OCI-LY7 (cell line): ENCODE results near the gene ATXN10. TPM values are rescaled to one million over a fixed set of nuclear protein-coding genes. Genes with fewer than 3 reads are reported as not detected.

Source experiments
- BruUV-seq: library from RNA; stranded (reverse); fragments of 400-500 nt; replicated peaks from 2 replicates; lab custom pipeline; 2021; lab: Mats Ljungman, UMichigan
- CTCF ChIA-PET: fragments of 300-600 bp; sonication (Branson Sonifier 250); formaldehyde crosslinking; loops from one replicate; lab custom pipeline; 2022; ENCODE audit warnings: antibody characterized with exemption; ENCODE audit not compliant: unreplicated experiment; lab: Charles Lee
- POLR2A ChIA-PET: fragments of 300-600 bp; sonication (Branson Sonifier 250); formaldehyde crosslinking; loops from one replicate; lab custom pipeline; 2022; ENCODE audit warnings: antibody characterized with exemption; lab: Charles Lee
- DNase-seq: peaks from one replicate; pipeline ENCODE4 v3.0.0-alpha.2; 2015; ENCODE audit warnings: low spot score
- H2AFZ ChIP-seq: fragments of 200-600 bp; sonication (generic), shearing (Covaris generic); 2 replicates; pipeline ENCODE4 v1.6.1; 2014; ENCODE audit warnings: mild to moderate bottlenecking, antibody characterized with exemption, low read length, moderate library complexity
- H3K27ac ChIP-seq: fragments of 200-600 bp; sonication (generic); 2 replicates; pipeline ENCODE4 v1.5.1; 2014; ENCODE audit warnings: mixed run types, low read depth, mild to moderate bottlenecking, moderate library complexity, low read length, inconsistent platforms; ENCODE audit not compliant: poor library complexity, severe bottlenecking
- H3K36me3 ChIP-seq: fragments of 200-600 bp; sonication (generic); 2 replicates; pipeline ENCODE4 v1.6.1; 2014; ENCODE audit warnings: mild to moderate bottlenecking, antibody characterized with exemption, low read length, moderate library complexity, mixed read lengths; ENCODE audit not compliant: insufficient read depth
- H3K4me1 ChIP-seq: fragments of 200-600 bp; sonication (generic); 2 replicates; pipeline ENCODE4 v1.5.1; 2014; ENCODE audit warnings: mild to moderate bottlenecking, low read length; ENCODE audit not compliant: insufficient read depth, poor library complexity, severe bottlenecking
- H3K4me2 ChIP-seq: fragments of 200-600 bp; sonication (generic); 2 replicates; pipeline ENCODE4 v1.6.1; 2014; ENCODE audit warnings: mild to moderate bottlenecking, low read length
- H3K4me3 ChIP-seq: fragments of 200-600 bp; sonication (generic); 2 replicates; pipeline ENCODE4 v1.5.1; 2014; ENCODE audit warnings: mild to moderate bottlenecking, low read depth, low read length; ENCODE audit not compliant: poor library complexity, severe bottlenecking
- H3K79me2 ChIP-seq: fragments of 200-600 bp; sonication (generic); 2 replicates; pipeline ENCODE4 v1.6.1; 2016; ENCODE audit warnings: low read depth, mild to moderate bottlenecking, low read length, moderate library complexity, mixed read lengths; ENCODE audit not compliant: insufficient read depth
- H3K9me2 ChIP-seq: fragments of 200-600 bp; sonication (generic); 2 replicates; pipeline ENCODE4 v1.6.1; 2016; ENCODE audit warnings: mild to moderate bottlenecking, low read length, mixed read lengths; ENCODE audit not compliant: insufficient read depth
- H3K9me3 ChIP-seq: fragments of 200-600 bp; sonication (generic); 2 replicates; pipeline ENCODE4 v1.6.1; 2014; ENCODE audit warnings: mild to moderate bottlenecking, mixed run types, low read length, mixed read lengths
- H4K20me1 ChIP-seq: fragments of 200-600 bp; sonication (generic); 2 replicates; pipeline ENCODE4 v1.6.1; 2014; ENCODE audit warnings: mild to moderate bottlenecking, antibody characterized with exemption, low read length, moderate library complexity, mixed read lengths; ENCODE audit not compliant: insufficient read depth
- EZH2phosphoT487 ChIP-seq: fragments of 200-600 bp; sonication (generic); IDR thresholded peaks from 2 replicates; pipeline ENCODE4 v1.6.1; 2018; ENCODE audit warnings: low read depth, borderline replicate concordance, mild to moderate bottlenecking, mixed run types, antibody characterized with exemption, low read length, moderate library complexity, mixed read lengths
- intact Hi-C: fragments of 100-400 bp; cut with micrococcal nuclease; formaldehyde crosslinking; loops from one replicate; pipeline ENCODE4 v1.10.0; 2022; ENCODE audit not compliant: unreplicated experiment
- total RNA-seq, 2 experiments: library from RNA; depleted of rRNA in 1 of 2; stranded (reverse); fragments of >200 nt in 1 of 2; shearing (Covaris generic) in 1 of 2; gene quantifications; 2 replicates each; pipeline ENCODE4 v1.2.3, GENCODE V29; 2014 to 2022
- TF ChIP-seq, protein P1 (sequence below): fragments of 200-600 bp; sonication (generic); conservative IDR thresholded peaks from 2 replicates; pipeline ENCODE4 v1.5.1; 2014; ENCODE audit warnings: mild to moderate bottlenecking, antibody characterized with exemption, low read length, moderate library complexity, mixed read lengths

Gene ATXN10
- total RNA-seq, 2 experiments from 2014 or later: 66.1 to 197 TPM

DNA sequence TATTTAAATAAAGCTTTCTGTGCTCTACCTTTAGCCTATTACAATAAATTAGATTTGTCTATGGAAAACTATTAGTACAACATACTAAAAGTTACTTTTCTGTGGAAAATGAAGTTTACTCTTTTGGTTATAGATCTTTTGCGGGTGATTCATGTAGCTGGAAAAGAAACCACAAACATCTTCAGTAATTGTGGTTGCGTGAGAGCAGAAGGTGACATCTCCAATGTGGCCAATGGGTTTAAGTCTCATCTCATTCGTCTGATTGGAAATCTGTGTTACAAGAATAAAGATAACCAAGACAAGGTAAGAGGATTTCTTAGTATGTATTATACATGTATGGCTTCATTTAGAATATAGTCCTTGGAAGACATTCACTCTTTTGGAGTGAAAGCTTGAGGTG is 68.6 kb downstream of the ATXN10 start:
- no peaks in the 10 kb centered on the region for H4K20me1 ChIP-seq
- no TSS peak for BruUV-seq
- no peak overlapping the region for H3K4me3 ChIP-seq
- no peaks in the 10 kb centered on the region for H3K9me2 ChIP-seq
- no peak for DNase-seq
- H3K36me3 ChIP-seq: peaks cover 100% of the 10 kb centered on the region
- H3K4me1 ChIP-seq: no peaks in the 10 kb centered on the region
- H3K27ac ChIP-seq: no peak overlapping the region
- H3K9me3 ChIP-seq: no peaks in the 10 kb centered on the region
- H3K79me2 ChIP-seq: 0 out of 2 replicates have a peak, but pooled peaks cover under 1% of the 10 kb centered on the region
- no peak overlapping the region for H2AFZ ChIP-seq
- H3K4me2 ChIP-seq: no peak overlapping the region
- POLR2A ChIA-PET: interaction anchor here (0.6 to 0.9 kb wide), 3 partner anchors 8 to 24 kb away, joined by 3 to 4 read pairs (median 3); no protein-coding TSS in a partner anchor
- intact Hi-C loops: no loop called here
- CTCF ChIA-PET: no interaction called here
- no peak for TF ChIP-seq EZH2phosphoT487

DNA sequence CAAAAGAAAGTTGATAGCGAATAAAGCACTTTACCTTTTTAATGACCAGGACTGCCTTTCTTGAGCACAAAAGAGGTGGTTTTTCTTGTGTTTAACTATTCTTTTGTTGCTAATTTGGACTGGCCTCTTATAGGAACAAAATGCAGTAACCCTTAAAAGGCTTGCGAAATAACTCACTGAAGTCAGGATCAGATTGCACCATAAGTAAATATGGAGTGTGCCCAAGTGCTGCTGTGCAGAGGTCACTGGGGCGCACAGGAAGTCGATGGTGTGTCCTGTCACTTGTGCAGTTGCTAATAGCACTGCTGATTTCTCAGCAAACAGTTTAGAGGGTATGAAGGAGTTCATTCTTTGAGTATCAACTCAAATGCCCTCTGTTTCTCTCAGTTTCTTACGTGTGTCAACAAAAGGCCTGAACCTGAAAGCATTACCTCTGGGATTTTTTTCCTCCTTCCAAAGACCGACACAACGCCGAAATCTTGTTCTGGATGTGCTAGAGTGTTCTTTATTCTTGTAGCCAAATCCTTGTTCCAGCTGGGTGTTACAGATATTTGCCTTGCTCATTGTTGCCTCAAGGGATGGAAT is 71.3 kb downstream of the ATXN10 start:
- DNase-seq: no peak
- intact Hi-C loops: no loop called here
- 0 out of 2 replicates have a peak, but pooled peaks cover 5% of the 10 kb centered on the region for H3K79me2 ChIP-seq
- no peaks in the 10 kb centered on the region for H3K9me3 ChIP-seq
- no peak overlapping the region for H2AFZ ChIP-seq
- no peak overlapping the region for H3K27ac ChIP-seq
- H3K9me2 ChIP-seq: no peaks in the 10 kb centered on the region
- H3K4me3 ChIP-seq: no peak overlapping the region
- H3K4me1 ChIP-seq: no peaks in the 10 kb centered on the region
- BruUV-seq: no TSS peak
- TF ChIP-seq, protein P1, sequence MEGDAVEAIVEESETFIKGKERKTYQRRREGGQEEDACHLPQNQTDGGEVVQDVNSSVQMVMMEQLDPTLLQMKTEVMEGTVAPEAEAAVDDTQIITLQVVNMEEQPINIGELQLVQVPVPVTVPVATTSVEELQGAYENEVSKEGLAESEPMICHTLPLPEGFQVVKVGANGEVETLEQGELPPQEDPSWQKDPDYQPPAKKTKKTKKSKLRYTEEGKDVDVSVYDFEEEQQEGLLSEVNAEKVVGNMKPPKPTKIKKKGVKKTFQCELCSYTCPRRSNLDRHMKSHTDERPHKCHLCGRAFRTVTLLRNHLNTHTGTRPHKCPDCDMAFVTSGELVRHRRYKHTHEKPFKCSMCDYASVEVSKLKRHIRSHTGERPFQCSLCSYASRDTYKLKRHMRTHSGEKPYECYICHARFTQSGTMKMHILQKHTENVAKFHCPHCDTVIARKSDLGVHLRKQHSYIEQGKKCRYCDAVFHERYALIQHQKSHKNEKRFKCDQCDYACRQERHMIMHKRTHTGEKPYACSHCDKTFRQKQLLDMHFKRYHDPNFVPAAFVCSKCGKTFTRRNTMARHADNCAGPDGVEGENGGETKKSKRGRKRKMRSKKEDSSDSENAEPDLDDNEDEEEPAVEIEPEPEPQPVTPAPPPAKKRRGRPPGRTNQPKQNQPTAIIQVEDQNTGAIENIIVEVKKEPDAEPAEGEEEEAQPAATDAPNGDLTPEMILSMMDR: no peak
- TF ChIP-seq EZH2phosphoT487: no peak
- H3K36me3 ChIP-seq: peaks cover 90% of the 10 kb centered on the region
- no peak overlapping the region for H3K4me2 ChIP-seq
- CTCF ChIA-PET: no interaction called here
- POLR2A ChIA-PET: no interaction called here
- H4K20me1 ChIP-seq: no peaks in the 10 kb centered on the region

DNA sequence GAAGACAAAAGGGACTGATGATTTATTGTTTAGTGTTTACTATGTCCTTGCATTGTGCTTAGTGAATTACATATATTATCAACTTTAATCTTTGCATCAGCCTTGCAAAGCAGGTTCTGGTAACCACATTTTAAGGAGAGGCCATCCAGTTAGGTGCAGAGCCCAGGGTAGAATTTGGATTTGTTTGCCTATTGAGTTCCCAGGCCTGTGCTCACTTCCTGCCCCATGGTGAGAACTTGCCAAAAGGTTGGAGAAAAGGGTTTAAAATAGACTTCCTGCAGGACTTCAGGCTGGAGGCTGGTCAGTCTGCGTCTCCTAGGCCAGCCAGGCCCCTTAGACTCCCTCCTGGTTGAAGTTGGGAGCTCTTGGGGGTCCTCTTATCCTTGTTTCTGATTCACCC is 72.1 kb downstream of the ATXN10 start:
- BruUV-seq: no TSS peak
- Histone ChIP-seq H3K79me2 (0 out of 2 replicates have a peak, but pooled peaks cover 5% of the 10 kb centered on the region), H4K20me1 (no peaks in the 10 kb centered on the region), H3K9me2 (no peaks in the 10 kb centered on the region), H3K4me3 (no peak overlapping the region), H3K27ac (no peak overlapping the region), H3K4me2 (no peak overlapping the region), H3K9me3 (no peaks in the 10 kb centered on the region), H2AFZ (no peak overlapping the region), H3K4me1 (no peaks in the 10 kb centered on the region), H3K36me3 (peaks cover 88% of the 10 kb centered on the region)
- POLR2A ChIA-PET: no interaction called here
- DNase-seq: no peak
- intact Hi-C loops: no loop called here
- TF ChIP-seq EZH2phosphoT487: no peak
- TF ChIP-seq, protein P1: no peak
- CTCF ChIA-PET: no interaction called here
